ENCODE results near the gene INCA1.

Gene INCA1

GRCh38 chr17:4997302-4998026, at the start of gene INCA1, which contains the start of gene KIF1C:
Gene INCA1, minus strand, starts transcription at chr17:4997522. Its CDS starts 3,085 bp downstream, at chr17:4994437.
Gene KIF1C, plus strand, starts transcription at chr17:4997950. Its CDS starts 2,297 bp downstream, at chr17:5000247.
- Histone ChIP-seq H4K20me1 (ENCODE audit: insufficient read depth) (no peaks in the 10 kb centered on the region), H2AFZ (ENCODE audit: low read depth) (peak within 1 kb of the TSS; percentile 22; the same call in 1 of the 2 replicates), H3K27ac (no peak within 1 kb of the TSS), H3K79me2 (ENCODE audit: insufficient read depth, low read depth) (no peaks in the 10 kb centered on the region), H3K36me3 (ENCODE audit: insufficient read depth) (no peaks in the 10 kb centered on the region), H3K4me1 (ENCODE audit: low read depth, poor library complexity, severe bottlenecking) (no peaks in the 10 kb centered on the region), H3K4me3 (IDR thresholded peaks at IDR 0.05; ENCODE audit: insufficient read depth, low read depth, low read length) (no peak within 1 kb of the TSS), H3K4me2 (peak within 1 kb of the TSS; percentile 33; the same call in 1 of the 2 replicates), H3K27me3 (ENCODE audit: insufficient read depth, low read depth) (no peaks in the 10 kb centered on the region), H3K9ac (no peak within 1 kb of the TSS; the same call in 1 of the 2 replicates)
- TF ChIP-seq CTCF (conservative IDR thresholded peaks at IDR 0.05; ENCODE audit: low read depth, low read length) = no peak

GRCh38 chr17:5045496-5045895, 48.2 kb upstream of the INCA1 start:
- H3K4me2 ChIP-seq = no peak overlapping the region
- no peak for TF ChIP-seq CTCF (conservative IDR thresholded peaks at IDR 0.05; ENCODE audit: low read depth, low read length)
- H2AFZ ChIP-seq (ENCODE audit: low read depth) = no peak overlapping the region
- no peak overlapping the region for H3K27ac ChIP-seq
- H3K27me3 ChIP-seq (ENCODE audit: insufficient read depth, low read depth) = no peaks in the 10 kb centered on the region
- no peaks in the 10 kb centered on the region for H3K4me1 ChIP-seq (ENCODE audit: low read depth, poor library complexity, severe bottlenecking)
- no peak overlapping the region for H3K9ac ChIP-seq
- no peaks in the 10 kb centered on the region for H3K79me2 ChIP-seq (ENCODE audit: insufficient read depth, low read depth)
- H4K20me1 ChIP-seq (ENCODE audit: insufficient read depth) = no peaks in the 10 kb centered on the region
- no peak overlapping the region for H3K4me3 ChIP-seq (IDR thresholded peaks at IDR 0.05; ENCODE audit: insufficient read depth, low read depth, low read length)
- no peaks in the 10 kb centered on the region for H3K36me3 ChIP-seq (ENCODE audit: insufficient read depth)

- no peaks in the 10 kb centered on the region for H3K36me3 ChIP-seq (ENCODE audit: insufficient read depth)
- H3K27me3 ChIP-seq (ENCODE audit: insufficient read depth, low read depth) = no peaks in the 10 kb centered on the region
- H3K4me2 ChIP-seq = no peak overlapping the region
- H3K9ac ChIP-seq = no peak overlapping the region
- H2AFZ ChIP-seq (ENCODE audit: low read depth) = no peak overlapping the region
- no peak overlapping the region for H3K4me3 ChIP-seq (IDR thresholded peaks at IDR 0.05; ENCODE audit: insufficient read depth, low read depth, low read length)
- H3K79me2 ChIP-seq (ENCODE audit: insufficient read depth, low read depth) = no peaks in the 10 kb centered on the region
- no peaks in the 10 kb centered on the region for H4K20me1 ChIP-seq (ENCODE audit: insufficient read depth)
- H3K4me1 ChIP-seq (ENCODE audit: low read depth, poor library complexity, severe bottlenecking) = no peaks in the 10 kb centered on the region
- no peak overlapping the region for H3K27ac ChIP-seq
- no peak for TF ChIP-seq CTCF (conservative IDR thresholded peaks at IDR 0.05; ENCODE audit: low read depth, low read length)
Observed at GRCh38 chr17:5044630-5045029, 47.3 kb upstream of the INCA1 start.

- Histone ChIP-seq H3K4me1 (ENCODE audit: low read depth, poor library complexity, severe bottlenecking) (no peaks in the 10 kb centered on the region), H3K9ac (no peak overlapping the region), H3K79me2 (ENCODE audit: insufficient read depth, low read depth) (no peaks in the 10 kb centered on the region), H3K4me3 (IDR thresholded peaks at IDR 0.05; ENCODE audit: insufficient read depth, low read depth, low read length) (no peak overlapping the region), H4K20me1 (ENCODE audit: insufficient read depth) (no peaks in the 10 kb centered on the region), H2AFZ (ENCODE audit: low read depth) (no peak overlapping the region), H3K4me2 (no peak overlapping the region), H3K27me3 (ENCODE audit: insufficient read depth, low read depth) (no peaks in the 10 kb centered on the region), H3K36me3 (ENCODE audit: insufficient read depth) (no peaks in the 10 kb centered on the region), H3K27ac (no peak overlapping the region)
- no peak for TF ChIP-seq CTCF (conservative IDR thresholded peaks at IDR 0.05; ENCODE audit: low read depth, low read length)
Observed at GRCh38 chr17:5043524-5043923, 46.2 kb upstream of the INCA1 start.
